Fibroblast of mammary gland (primary cell): Measurements from ENCODE around the gene TMEM81.
A peak's percentile ranks its signal among the peaks of the same experiment; 100 is the strongest.

Experiments used
- DNase-seq: peaks from one replicate; pipeline ENCODE4 v3.0.0-alpha.2; 2010; ENCODE audit warnings: low read depth
- H3K4me3 ChIP-seq: 2 replicates; pipeline ENCODE4 v1.5.1; 2011; ENCODE audit warnings: low read depth, mild to moderate bottlenecking, low read length, moderate library complexity; ENCODE audit not compliant: control insufficient read depth
- TF ChIP-seq, protein P1 (sequence below): conservative IDR thresholded peaks from 2 replicates; pipeline ENCODE4 v1.5.1; 2011; ENCODE audit warnings: low read depth, low read length, inconsistent platforms; ENCODE audit not compliant: control insufficient read depth, insufficient read depth

TMEM81 gene

DNA sequence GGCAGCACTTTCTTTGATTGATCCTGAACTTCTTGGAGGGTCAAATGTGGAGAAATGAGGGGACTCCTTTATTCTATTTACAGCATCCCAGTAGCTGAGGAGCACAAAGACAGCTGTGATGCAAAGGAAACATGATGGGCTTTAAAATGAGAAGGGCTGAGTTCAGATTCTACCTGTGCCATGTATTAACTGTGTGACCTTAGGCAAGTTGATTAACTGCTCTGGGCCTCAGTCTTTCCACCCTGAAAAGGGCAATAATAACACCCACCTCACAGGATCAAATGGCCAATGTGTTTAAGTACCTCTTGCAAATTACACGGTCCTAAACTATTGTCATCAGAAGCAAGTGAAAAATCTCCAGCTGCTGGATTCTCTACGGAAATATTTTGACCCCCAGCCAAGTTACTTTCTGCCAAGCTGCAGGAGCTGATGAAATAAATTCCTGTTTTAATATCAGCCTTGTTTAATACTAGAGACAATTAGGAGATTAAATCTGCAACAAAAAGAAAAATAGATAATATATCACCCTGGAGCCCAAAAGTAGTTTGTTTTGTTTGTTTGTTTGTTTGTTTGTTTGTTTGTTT is 15.7 kb downstream of the TMEM81 start:
- TF ChIP-seq, protein P1, sequence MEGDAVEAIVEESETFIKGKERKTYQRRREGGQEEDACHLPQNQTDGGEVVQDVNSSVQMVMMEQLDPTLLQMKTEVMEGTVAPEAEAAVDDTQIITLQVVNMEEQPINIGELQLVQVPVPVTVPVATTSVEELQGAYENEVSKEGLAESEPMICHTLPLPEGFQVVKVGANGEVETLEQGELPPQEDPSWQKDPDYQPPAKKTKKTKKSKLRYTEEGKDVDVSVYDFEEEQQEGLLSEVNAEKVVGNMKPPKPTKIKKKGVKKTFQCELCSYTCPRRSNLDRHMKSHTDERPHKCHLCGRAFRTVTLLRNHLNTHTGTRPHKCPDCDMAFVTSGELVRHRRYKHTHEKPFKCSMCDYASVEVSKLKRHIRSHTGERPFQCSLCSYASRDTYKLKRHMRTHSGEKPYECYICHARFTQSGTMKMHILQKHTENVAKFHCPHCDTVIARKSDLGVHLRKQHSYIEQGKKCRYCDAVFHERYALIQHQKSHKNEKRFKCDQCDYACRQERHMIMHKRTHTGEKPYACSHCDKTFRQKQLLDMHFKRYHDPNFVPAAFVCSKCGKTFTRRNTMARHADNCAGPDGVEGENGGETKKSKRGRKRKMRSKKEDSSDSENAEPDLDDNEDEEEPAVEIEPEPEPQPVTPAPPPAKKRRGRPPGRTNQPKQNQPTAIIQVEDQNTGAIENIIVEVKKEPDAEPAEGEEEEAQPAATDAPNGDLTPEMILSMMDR, result no peak
- H3K4me3 ChIP-seq, result no peak overlapping the region
- peak; percentile 21 for DNase-seq

GRCh38 chr1:205068001-205068400 is 16.3 kb downstream of the TMEM81 start:
- DNase-seq, result no peak
- TF ChIP-seq, protein P1, result no peak
- no peak overlapping the region for H3K4me3 ChIP-seq

GRCh38 chr1:205067031-205067430 is 17.2 kb downstream of the TMEM81 start:
- no peak for DNase-seq
- no peak overlapping the region for H3K4me3 ChIP-seq
- TF ChIP-seq, protein P1, result no peak

DNA sequence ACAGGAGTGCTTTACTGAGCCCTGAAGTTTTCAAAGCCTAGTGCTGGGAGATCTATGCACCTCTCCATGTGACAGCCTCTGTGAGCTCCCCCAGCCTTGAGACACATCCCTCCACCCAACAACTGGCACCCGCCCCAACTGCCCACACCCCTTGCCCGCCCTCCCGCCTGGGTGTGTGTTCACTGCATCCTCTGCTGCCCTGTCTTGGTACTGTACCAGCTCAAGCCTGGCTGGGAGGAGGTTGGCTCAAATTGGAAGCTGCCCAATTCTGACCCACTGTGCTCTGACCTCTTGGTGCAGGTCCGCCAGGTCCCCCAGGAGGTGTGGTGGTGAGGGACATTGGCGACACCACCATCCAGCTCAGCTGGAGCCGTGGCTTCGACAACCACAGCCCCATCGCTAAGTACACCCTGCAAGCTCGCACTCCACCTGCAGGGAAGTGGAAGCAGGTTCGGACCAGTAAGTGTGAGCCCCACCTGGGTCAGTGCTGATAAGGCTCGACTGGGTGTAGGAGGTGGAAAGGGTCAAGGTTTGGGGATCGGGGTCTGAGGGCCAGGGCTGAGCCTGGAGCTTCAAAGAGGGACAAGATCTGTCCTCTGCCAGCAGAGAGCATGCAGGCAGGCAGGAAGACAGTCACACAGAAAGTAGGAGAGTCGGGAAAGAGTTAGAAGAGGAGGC is 18.0 kb downstream of the TMEM81 start:
- H3K4me3 ChIP-seq, result no peak overlapping the region
- TF ChIP-seq, protein P1, result no peak
- no peak for DNase-seq

DNA sequence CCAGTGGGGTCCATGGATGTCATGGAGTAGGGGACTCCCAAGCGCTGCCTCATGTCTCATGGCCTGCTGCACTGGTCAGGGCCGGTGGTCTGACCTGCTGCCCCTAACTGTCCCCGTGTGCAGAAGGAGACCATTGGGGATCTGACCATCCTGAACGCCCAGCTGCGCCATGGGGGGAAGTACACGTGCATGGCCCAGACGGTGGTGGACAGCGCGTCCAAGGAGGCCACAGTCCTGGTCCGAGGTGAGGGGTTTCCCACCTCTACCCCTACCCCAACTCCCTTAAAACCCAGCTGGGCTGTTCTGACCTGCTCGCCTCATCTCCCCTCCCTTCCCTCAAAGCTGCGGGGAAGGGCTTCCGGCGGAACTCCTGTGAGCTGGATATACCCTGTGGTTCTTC is 18.6 kb downstream of the TMEM81 start:
- no peak overlapping the region for H3K4me3 ChIP-seq
- TF ChIP-seq, protein P1, result no peak
- no peak for DNase-seq

- TF ChIP-seq, protein P1, result no peak
- H3K4me3 ChIP-seq, result no peak overlapping the region
- no peak for DNase-seq
Observed at GRCh38 chr1:205064741-205065316, 19.4 kb downstream of the TMEM81 start.
